Measurements from ENCODE around the gene GAB3.

- TF ChIP-seq CTCF (IDR thresholded peaks at IDR 0.05) (no peak), POLR2A (IDR thresholded peaks at IDR 0.05) (no peak)
Measured at GRCh38 chrX:154758696-154759095, 7.8 kb upstream of the GAB3 start.
